K562 (cell line): Measurements from ENCODE around the gene PLA2G2C. TPM values are rescaled to one million over a fixed set of nuclear protein-coding genes. Genes with fewer than 3 reads are reported as not detected.

Experiments
- ARID1B ChIP-seq: fragments of 450-650 bp; IDR thresholded peaks from 2 replicates; pipeline ENCODE4 v1.6.1; 2016; ENCODE audit warnings: antibody characterized with exemption, mild to moderate bottlenecking, inconsistent platforms
- HSF4 ChIP-seq: fragments of 250-450 bp; sonication (Bioruptor Pico); IDR thresholded peaks from 2 replicates; pipeline ENCODE4 v2.1.2; 2022; ENCODE audit warnings: mild to moderate bottlenecking, moderate library complexity, borderline replicate concordance
- JUND ChIP-seq, 2 experiments: IDR thresholded peaks; 2 replicates in 1 of 2; 3 replicates in 1 of 2; pipeline ENCODE4 v1.6.1; 2011; ENCODE audit warnings: borderline replicate concordance in 2 of 2, low read depth in 2 of 2, low read length in 2 of 2, improper control_type of control experiment in 1 of 2, missing biosample characterization in 1 of 2, missing genetic modification characterization in 1 of 2, missing genetic modification reagents in 1 of 2
- NR1H2 ChIP-seq: sonication (generic); formaldehyde crosslinking; IDR thresholded peaks from 2 replicates; pipeline ENCODE4 v1.4.0; 2020; ENCODE audit warnings: mild to moderate bottlenecking, missing genetic modification reagents
- POU5F1 ChIP-seq: fragments of 150-350 bp; IDR thresholded peaks from 2 replicates; pipeline ENCODE4 v1.6.1; 2014; ENCODE audit warnings: borderline replicate concordance, low read length, low read depth, mild to moderate bottlenecking; ENCODE audit not compliant: partially characterized antibody
- polyA plus RNA-seq, 8 experiments: library from polyadenylated mRNA; depleted of rRNA in 4 of 8; stranded (reverse) in 5 of 8; unstranded in 3 of 8; fragments of >200 nt; fragmentation: Nextera tagmentation in 2 of 8; fragmentation: Illumina TruSeq in 1 of 8; extraction: Ambion mirVana in 2 of 8; extraction: Trizol in 1 of 8; gene quantifications; 2 replicates each; pipeline versions ENCODE4 v1.2.1 to v1.2.3, GENCODE V29; 2011 to 2014; ENCODE audit warnings: inconsistent platforms in 1 of 8, missing spikeins in 1 of 8
- total RNA-seq, 7 experiments: library from RNA; depleted of rRNA in 6 of 7; stranded (reverse); fragments of >200 nt in 6 of 7; fragmentation: Illumina TruSeq in 2 of 7; extraction: Trizol in 2 of 7; gene quantifications; 2 replicates each; pipeline versions ENCODE4 v1.2.1 to v1.2.3, GENCODE V29; 2011 to 2021; ENCODE audit warnings: low replicate concordance in 1 of 7
- TF ChIP-seq, protein P1 (sequence below): sonication (generic); formaldehyde crosslinking; IDR thresholded peaks from 2 replicates; pipeline ENCODE4 v1.8.0; 2022; ENCODE audit warnings: mild to moderate bottlenecking, missing genetic modification reagents
- TF ChIP-seq, protein P2 (sequence below): fragments of 450-650 bp; IDR thresholded peaks from 2 replicates; pipeline ENCODE4 v1.6.1; 2016; ENCODE audit warnings: mild to moderate bottlenecking, moderate library complexity

The PLA2G2C gene
- total and polyA plus RNA-seq, 9 of the 15 experiments (the other 6 are each of a cell fraction or from before 2014, with no cell fraction given), result 0.14 to 0.49 (median 0.21) TPM

DNA sequence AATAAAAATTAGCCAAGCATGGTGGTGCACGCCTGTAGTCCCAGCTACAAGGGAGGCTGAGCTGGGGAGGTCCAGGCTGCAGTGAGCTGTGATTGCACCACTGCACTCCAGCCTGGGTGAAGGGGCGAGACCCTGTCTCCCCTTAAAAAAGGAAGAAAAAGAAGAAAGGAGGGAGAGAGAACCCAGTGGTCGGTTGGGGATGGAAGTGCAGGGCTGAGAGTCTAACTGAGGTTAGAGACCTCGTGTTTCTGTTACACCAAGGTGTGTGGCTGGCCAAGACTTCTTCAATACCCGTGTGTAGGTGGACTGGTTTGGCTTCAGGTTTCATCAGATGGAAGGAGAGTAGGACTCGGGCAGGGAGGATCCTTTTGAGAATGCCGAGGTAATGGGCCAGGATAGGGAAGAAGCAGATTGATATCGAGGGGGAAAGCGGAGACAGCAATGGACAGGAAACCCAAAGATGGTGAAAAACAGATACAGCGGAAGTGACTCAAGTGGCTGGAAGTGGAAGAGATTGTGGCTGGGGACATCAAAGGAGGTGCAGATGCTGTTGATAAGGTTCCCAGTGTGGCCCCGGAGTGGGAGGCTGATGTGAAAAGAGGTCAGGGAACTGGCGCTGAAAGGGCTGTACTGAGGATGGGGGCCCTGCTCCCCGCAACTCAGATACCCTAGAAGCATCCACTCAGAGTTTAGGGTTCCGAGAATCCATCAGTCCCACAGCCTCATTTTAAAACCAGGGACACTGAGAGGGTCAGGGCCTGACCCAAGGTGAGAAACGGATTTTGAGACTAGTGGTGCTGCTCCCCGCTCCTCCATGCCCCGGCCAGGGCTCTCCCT, 1.1 kb downstream of the PLA2G2C start (continued):
- TF ChIP-seq, protein P1, sequence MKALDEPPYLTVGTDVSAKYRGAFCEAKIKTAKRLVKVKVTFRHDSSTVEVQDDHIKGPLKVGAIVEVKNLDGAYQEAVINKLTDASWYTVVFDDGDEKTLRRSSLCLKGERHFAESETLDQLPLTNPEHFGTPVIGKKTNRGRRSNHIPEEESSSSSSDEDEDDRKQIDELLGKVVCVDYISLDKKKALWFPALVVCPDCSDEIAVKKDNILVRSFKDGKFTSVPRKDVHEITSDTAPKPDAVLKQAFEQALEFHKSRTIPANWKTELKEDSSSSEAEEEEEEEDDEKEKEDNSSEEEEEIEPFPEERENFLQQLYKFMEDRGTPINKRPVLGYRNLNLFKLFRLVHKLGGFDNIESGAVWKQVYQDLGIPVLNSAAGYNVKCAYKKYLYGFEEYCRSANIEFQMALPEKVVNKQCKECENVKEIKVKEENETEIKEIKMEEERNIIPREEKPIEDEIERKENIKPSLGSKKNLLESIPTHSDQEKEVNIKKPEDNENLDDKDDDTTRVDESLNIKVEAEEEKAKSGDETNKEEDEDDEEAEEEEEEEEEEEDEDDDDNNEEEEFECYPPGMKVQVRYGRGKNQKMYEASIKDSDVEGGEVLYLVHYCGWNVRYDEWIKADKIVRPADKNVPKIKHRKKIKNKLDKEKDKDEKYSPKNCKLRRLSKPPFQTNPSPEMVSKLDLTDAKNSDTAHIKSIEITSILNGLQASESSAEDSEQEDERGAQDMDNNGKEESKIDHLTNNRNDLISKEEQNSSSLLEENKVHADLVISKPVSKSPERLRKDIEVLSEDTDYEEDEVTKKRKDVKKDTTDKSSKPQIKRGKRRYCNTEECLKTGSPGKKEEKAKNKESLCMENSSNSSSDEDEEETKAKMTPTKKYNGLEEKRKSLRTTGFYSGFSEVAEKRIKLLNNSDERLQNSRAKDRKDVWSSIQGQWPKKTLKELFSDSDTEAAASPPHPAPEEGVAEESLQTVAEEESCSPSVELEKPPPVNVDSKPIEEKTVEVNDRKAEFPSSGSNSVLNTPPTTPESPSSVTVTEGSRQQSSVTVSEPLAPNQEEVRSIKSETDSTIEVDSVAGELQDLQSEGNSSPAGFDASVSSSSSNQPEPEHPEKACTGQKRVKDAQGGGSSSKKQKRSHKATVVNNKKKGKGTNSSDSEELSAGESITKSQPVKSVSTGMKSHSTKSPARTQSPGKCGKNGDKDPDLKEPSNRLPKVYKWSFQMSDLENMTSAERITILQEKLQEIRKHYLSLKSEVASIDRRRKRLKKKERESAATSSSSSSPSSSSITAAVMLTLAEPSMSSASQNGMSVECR (CRISPR knock-in tag), result peak; percentile 26; the same call in 1 of the 2 replicates
- TF ChIP-seq, protein P2, sequence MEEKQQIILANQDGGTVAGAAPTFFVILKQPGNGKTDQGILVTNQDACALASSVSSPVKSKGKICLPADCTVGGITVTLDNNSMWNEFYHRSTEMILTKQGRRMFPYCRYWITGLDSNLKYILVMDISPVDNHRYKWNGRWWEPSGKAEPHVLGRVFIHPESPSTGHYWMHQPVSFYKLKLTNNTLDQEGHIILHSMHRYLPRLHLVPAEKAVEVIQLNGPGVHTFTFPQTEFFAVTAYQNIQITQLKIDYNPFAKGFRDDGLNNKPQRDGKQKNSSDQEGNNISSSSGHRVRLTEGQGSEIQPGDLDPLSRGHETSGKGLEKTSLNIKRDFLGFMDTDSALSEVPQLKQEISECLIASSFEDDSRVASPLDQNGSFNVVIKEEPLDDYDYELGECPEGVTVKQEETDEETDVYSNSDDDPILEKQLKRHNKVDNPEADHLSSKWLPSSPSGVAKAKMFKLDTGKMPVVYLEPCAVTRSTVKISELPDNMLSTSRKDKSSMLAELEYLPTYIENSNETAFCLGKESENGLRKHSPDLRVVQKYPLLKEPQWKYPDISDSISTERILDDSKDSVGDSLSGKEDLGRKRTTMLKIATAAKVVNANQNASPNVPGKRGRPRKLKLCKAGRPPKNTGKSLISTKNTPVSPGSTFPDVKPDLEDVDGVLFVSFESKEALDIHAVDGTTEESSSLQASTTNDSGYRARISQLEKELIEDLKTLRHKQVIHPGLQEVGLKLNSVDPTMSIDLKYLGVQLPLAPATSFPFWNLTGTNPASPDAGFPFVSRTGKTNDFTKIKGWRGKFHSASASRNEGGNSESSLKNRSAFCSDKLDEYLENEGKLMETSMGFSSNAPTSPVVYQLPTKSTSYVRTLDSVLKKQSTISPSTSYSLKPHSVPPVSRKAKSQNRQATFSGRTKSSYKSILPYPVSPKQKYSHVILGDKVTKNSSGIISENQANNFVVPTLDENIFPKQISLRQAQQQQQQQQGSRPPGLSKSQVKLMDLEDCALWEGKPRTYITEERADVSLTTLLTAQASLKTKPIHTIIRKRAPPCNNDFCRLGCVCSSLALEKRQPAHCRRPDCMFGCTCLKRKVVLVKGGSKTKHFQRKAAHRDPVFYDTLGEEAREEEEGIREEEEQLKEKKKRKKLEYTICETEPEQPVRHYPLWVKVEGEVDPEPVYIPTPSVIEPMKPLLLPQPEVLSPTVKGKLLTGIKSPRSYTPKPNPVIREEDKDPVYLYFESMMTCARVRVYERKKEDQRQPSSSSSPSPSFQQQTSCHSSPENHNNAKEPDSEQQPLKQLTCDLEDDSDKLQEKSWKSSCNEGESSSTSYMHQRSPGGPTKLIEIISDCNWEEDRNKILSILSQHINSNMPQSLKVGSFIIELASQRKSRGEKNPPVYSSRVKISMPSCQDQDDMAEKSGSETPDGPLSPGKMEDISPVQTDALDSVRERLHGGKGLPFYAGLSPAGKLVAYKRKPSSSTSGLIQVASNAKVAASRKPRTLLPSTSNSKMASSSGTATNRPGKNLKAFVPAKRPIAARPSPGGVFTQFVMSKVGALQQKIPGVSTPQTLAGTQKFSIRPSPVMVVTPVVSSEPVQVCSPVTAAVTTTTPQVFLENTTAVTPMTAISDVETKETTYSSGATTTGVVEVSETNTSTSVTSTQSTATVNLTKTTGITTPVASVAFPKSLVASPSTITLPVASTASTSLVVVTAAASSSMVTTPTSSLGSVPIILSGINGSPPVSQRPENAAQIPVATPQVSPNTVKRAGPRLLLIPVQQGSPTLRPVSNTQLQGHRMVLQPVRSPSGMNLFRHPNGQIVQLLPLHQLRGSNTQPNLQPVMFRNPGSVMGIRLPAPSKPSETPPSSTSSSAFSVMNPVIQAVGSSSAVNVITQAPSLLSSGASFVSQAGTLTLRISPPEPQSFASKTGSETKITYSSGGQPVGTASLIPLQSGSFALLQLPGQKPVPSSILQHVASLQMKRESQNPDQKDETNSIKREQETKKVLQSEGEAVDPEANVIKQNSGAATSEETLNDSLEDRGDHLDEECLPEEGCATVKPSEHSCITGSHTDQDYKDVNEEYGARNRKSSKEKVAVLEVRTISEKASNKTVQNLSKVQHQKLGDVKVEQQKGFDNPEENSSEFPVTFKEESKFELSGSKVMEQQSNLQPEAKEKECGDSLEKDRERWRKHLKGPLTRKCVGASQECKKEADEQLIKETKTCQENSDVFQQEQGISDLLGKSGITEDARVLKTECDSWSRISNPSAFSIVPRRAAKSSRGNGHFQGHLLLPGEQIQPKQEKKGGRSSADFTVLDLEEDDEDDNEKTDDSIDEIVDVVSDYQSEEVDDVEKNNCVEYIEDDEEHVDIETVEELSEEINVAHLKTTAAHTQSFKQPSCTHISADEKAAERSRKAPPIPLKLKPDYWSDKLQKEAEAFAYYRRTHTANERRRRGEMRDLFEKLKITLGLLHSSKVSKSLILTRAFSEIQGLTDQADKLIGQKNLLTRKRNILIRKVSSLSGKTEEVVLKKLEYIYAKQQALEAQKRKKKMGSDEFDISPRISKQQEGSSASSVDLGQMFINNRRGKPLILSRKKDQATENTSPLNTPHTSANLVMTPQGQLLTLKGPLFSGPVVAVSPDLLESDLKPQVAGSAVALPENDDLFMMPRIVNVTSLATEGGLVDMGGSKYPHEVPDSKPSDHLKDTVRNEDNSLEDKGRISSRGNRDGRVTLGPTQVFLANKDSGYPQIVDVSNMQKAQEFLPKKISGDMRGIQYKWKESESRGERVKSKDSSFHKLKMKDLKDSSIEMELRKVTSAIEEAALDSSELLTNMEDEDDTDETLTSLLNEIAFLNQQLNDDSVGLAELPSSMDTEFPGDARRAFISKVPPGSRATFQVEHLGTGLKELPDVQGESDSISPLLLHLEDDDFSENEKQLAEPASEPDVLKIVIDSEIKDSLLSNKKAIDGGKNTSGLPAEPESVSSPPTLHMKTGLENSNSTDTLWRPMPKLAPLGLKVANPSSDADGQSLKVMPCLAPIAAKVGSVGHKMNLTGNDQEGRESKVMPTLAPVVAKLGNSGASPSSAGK, result peak; percentile 95
- TF ChIP-seq ARID1B (peak; percentile 95), POU5F1 (no peak), NR1H2 (peak; percentile 69), HSF4 (CRISPR knock-in tag) (peak; percentile 29; the same call in 1 of the 2 replicates), JUND (IDR thresholded peaks at IDR 0.05; ENCODE audit: borderline replicate concordance, low read depth, low read length) (peak; percentile 97), JUND (tag; IDR thresholded peaks at IDR 0.05; ENCODE audit: borderline replicate concordance, low read depth, low read length) (peak; percentile 92; the same call in 2 of the 3 replicates)
